GM23248 (cell line): Measurements from ENCODE around the gene PROC. TPM values are rescaled to one million over a fixed set of nuclear protein-coding genes. Genes with fewer than 3 reads are reported as not detected.
A peak's percentile ranks its signal among the peaks of the same experiment; 100 is the strongest.

Source experiments
- DNase-seq: peaks from one replicate; pipeline ENCODE4 v3.0.0-alpha.2; 2015
- H2AFZ ChIP-seq: fragments of 200-600 bp; sonication (generic); 2 replicates; pipeline ENCODE4 v1.6.1; 2016; ENCODE audit warnings: antibody characterized with exemption
- H3F3A ChIP-seq: fragments of 200-600 bp; sonication (generic); 2 replicates; pipeline ENCODE4 v1.6.1; 2016; ENCODE audit warnings: mild to moderate bottlenecking, antibody characterized with exemption, mixed run types; ENCODE audit not compliant: insufficient read depth
- H3K27ac ChIP-seq: fragments of 200-600 bp; sonication (generic); 2 replicates; pipeline ENCODE4 v1.5.1; 2016; ENCODE audit warnings: mild to moderate bottlenecking
- H3K27me3 ChIP-seq: fragments of 200-600 bp; sonication (generic); replicated peaks from 2 replicates; pipeline ENCODE4 v1.6.1; 2016; ENCODE audit warnings: mild to moderate bottlenecking; ENCODE audit not compliant: insufficient read depth
- H3K36me3 ChIP-seq: fragments of 200-600 bp; sonication (generic); 2 replicates; pipeline ENCODE4 v1.6.1; 2016; ENCODE audit warnings: low read depth, mild to moderate bottlenecking
- H3K4me1 ChIP-seq: fragments of 200-600 bp; sonication (generic); 2 replicates; pipeline ENCODE4 v1.6.1; 2016; ENCODE audit warnings: mild to moderate bottlenecking; ENCODE audit not compliant: insufficient read depth
- H3K4me2 ChIP-seq: fragments of 200-600 bp; sonication (generic); one replicate; pipeline ENCODE4 v1.6.1; 2016; ENCODE audit warnings: mild to moderate bottlenecking; ENCODE audit not compliant: unreplicated experiment
- H3K4me3 ChIP-seq: fragments of 200-600 bp; sonication (generic); 2 replicates; pipeline ENCODE4 v1.5.1; 2016; ENCODE audit warnings: mild to moderate bottlenecking
- H3K79me2 ChIP-seq: fragments of 200-600 bp; sonication (generic); 2 replicates; pipeline ENCODE4 v1.6.1; 2016; ENCODE audit warnings: mild to moderate bottlenecking; ENCODE audit not compliant: insufficient read depth
- H3K9ac ChIP-seq: fragments of 200-600 bp; sonication (generic); 2 replicates; pipeline ENCODE4 v1.6.1; 2016; ENCODE audit warnings: mild to moderate bottlenecking
- H3K9me2 ChIP-seq: fragments of 200-600 bp; sonication (generic); 2 replicates; pipeline ENCODE4 v1.6.1; 2016; ENCODE audit warnings: mixed run types, mild to moderate bottlenecking, moderate library complexity; ENCODE audit not compliant: insufficient read depth
- H3K9me3 ChIP-seq: fragments of 200-600 bp; sonication (generic); one replicate; pipeline ENCODE4 v1.6.1; 2017; ENCODE audit warnings: low read depth
- H4K20me1 ChIP-seq: fragments of 200-600 bp; sonication (generic); 2 replicates; pipeline ENCODE4 v1.6.0; 2016; ENCODE audit not compliant: insufficient read depth
- EZH2 ChIP-seq: fragments of 200-600 bp; sonication (generic); IDR thresholded peaks from 2 replicates; pipeline ENCODE4 v1.6.1; 2018; ENCODE audit warnings: antibody characterized with exemption, mild to moderate bottlenecking; ENCODE audit not compliant: insufficient read depth, poor library complexity, severe bottlenecking
- EZH2phosphoT487 ChIP-seq: fragments of 200-600 bp; sonication (generic); IDR thresholded peaks from 2 replicates; pipeline ENCODE4 v1.6.1; 2018; ENCODE audit warnings: antibody characterized with exemption, moderate library complexity, mild to moderate bottlenecking, low read depth; ENCODE audit not compliant: insufficient read depth
- WGBS, 2 experiments: methylation state at CpG; one replicate each; pipeline ENCODE4 v1.1.6; 2015 to 2017; ENCODE audit warnings: low lambda C conversion rate in 2 of 2, low coverage in 1 of 2; ENCODE audit errors: missing lambda C conversion rate in 2 of 2; 5-methylcytosine and 5-hydroxymethylcytosine counted together
- in situ Hi-C: fragments of 300-500 bp; cut with MboI; formaldehyde crosslinking; loops from 2 replicates; pipeline ENCODE4 v1.15.0; 2020
- polyA plus RNA-seq: library from polyadenylated mRNA; unstranded; fragments of >200 nt; fragmentation: Nextera tagmentation; extraction: Ambion mirVana; gene quantifications from 2 replicates; pipeline ENCODE4 v1.2.1, GENCODE V29; 2016
- total RNA-seq: library from RNA; depleted of rRNA; stranded (reverse); fragments of >200 nt; shearing (Covaris generic); gene quantifications from 2 replicates; pipeline ENCODE4 v1.2.3, GENCODE V29; 2014

Gene PROC
- total and polyA plus RNA-seq, 2 experiments from 2014 or later: not detected

- H3K27ac ChIP-seq: peak overlapping the region; percentile 60; the same call in 1 of the 2 replicates
- no peak overlapping the region for H3K4me3 ChIP-seq
- no peaks in the 10 kb centered on the region for H3K79me2 ChIP-seq
- H3K36me3 ChIP-seq: no peaks in the 10 kb centered on the region
- H3K9me2 ChIP-seq: no peaks in the 10 kb centered on the region
- peaks cover 26% of the 10 kb centered on the region for H3K4me1 ChIP-seq
- no peaks in the 10 kb centered on the region for H4K20me1 ChIP-seq
- no peaks in the 10 kb centered on the region for H3K27me3 ChIP-seq
- TF ChIP-seq EZH2phosphoT487 (no peak), EZH2 (no peak)
- H3K4me2 ChIP-seq: no peak overlapping the region
- in situ Hi-C loops: no loop called here
- WGBS, 2 experiments: 60 to 64% methylated on average over 9 of the region's 9 CpGs
- no peaks in the 10 kb centered on the region for H3K9me3 ChIP-seq
- DNase-seq: no peak
- 0 out of 2 replicates have a peak overlapping the region, but pooled peaks have one; percentile 3 for H2AFZ ChIP-seq
- H3K9ac ChIP-seq: no peak overlapping the region
- peaks cover 6% of the 10 kb centered on the region for H3F3A ChIP-seq
Observed at GRCh38 chr2:127397568-127398238, 20.5 kb upstream of the PROC start.

GRCh38 chr2:127398239-127398590 is 20.0 kb upstream of the PROC start:
- H3K9ac ChIP-seq: peak overlapping the region; percentile 29; the same call in 1 of the 2 replicates

GRCh38 chr2:127400533-127400896 is 17.7 kb upstream of the PROC start:
- H3F3A ChIP-seq: no peaks in the 10 kb centered on the region
- no peaks in the 10 kb centered on the region for H3K36me3 ChIP-seq
- TF ChIP-seq EZH2phosphoT487 (no peak), EZH2 (no peak)
- no peaks in the 10 kb centered on the region for H3K9me3 ChIP-seq
- in situ Hi-C loops: no loop called here
- H3K9ac ChIP-seq: no peak overlapping the region
- no peak overlapping the region for H2AFZ ChIP-seq
- no peak overlapping the region for H3K4me2 ChIP-seq
- no peak overlapping the region for H3K4me3 ChIP-seq
- peaks cover 21% of the 10 kb centered on the region for H3K4me1 ChIP-seq
- H3K79me2 ChIP-seq: no peaks in the 10 kb centered on the region
- no peak overlapping the region for H3K27ac ChIP-seq
- no peaks in the 10 kb centered on the region for H3K9me2 ChIP-seq
- 83 to 87% methylated on average over 9 of the region's 9 CpGs for WGBS, 2 experiments
- no peaks in the 10 kb centered on the region for H4K20me1 ChIP-seq
- no peaks in the 10 kb centered on the region for H3K27me3 ChIP-seq
- no peak for DNase-seq

More at GRCh38 chr2:127398239-127398590, 20.0 kb upstream of the PROC start:
- 5% methylated on average over 4 of the region's 4 CpGs for WGBS, 2 experiments
- Histone ChIP-seq H3K79me2 (no peaks in the 10 kb centered on the region), H3K9me2 (no peaks in the 10 kb centered on the region), H3K4me2 (no peak overlapping the region), H3K9me3 (no peaks in the 10 kb centered on the region), H3F3A (peaks cover under 1% of the 10 kb centered on the region; the same call in 1 of the 2 replicates), H3K27me3 (no peaks in the 10 kb centered on the region), H3K4me3 (no peak overlapping the region), H3K36me3 (no peaks in the 10 kb centered on the region), H3K4me1 (peaks cover 21% of the 10 kb centered on the region), H4K20me1 (no peaks in the 10 kb centered on the region), H2AFZ (0 out of 2 replicates have a peak overlapping the region, but pooled peaks have one; percentile 3), H3K27ac (peak overlapping the region; percentile 60)
- no peak for TF ChIP-seq EZH2phosphoT487
- TF ChIP-seq EZH2: no peak
- in situ Hi-C loops: no loop called here
- peak; percentile 98 for DNase-seq

GRCh38 chr2:127400897-127401756 is 17.1 kb upstream of the PROC start:
- Histone ChIP-seq H3K4me1 (peaks cover 22% of the 10 kb centered on the region), H3K36me3 (no peaks in the 10 kb centered on the region), H3F3A (no peaks in the 10 kb centered on the region), H4K20me1 (no peaks in the 10 kb centered on the region), H3K9ac (no peak overlapping the region), H3K9me2 (no peaks in the 10 kb centered on the region), H3K9me3 (no peaks in the 10 kb centered on the region), H3K27me3 (no peaks in the 10 kb centered on the region), H2AFZ (no peak overlapping the region), H3K4me2 (no peak overlapping the region), H3K79me2 (no peaks in the 10 kb centered on the region), H3K27ac (no peak overlapping the region), H3K4me3 (no peak overlapping the region)
- TF ChIP-seq EZH2 (no peak), EZH2phosphoT487 (no peak)
- DNase-seq: peak; percentile 71
- WGBS, 2 experiments: 70 to 71% methylated on average over 33 to 39 of the region's 39 CpGs
- in situ Hi-C loops: no loop called here
